Loucy (cell line): ENCODE results near the gene CERK.

ENCODE experiments used
- H2AFZ ChIP-seq: fragments of 200-600 bp; sonication (generic); 2 replicates; pipeline ENCODE4 v1.6.0; 2016; ENCODE audit warnings: antibody characterized with exemption, mild to moderate bottlenecking, low read length, moderate library complexity
- H3F3A ChIP-seq: fragments of 200-600 bp; 2 replicates; pipeline ENCODE4 v1.6.0; 2016; ENCODE audit warnings: antibody characterized with exemption, low read depth, mild to moderate bottlenecking
- H3K27me3 ChIP-seq: fragments of 200-600 bp; sonication (generic); 2 replicates; pipeline ENCODE4 v1.6.1; 2014; ENCODE audit warnings: low read length, mild to moderate bottlenecking; ENCODE audit not compliant: insufficient read depth, poor library complexity, severe bottlenecking
- H3K36me3 ChIP-seq: fragments of 200-600 bp; sonication (generic); 2 replicates; pipeline ENCODE4 v1.6.1; 2016; ENCODE audit warnings: low read length; ENCODE audit not compliant: insufficient read depth
- H3K4me1 ChIP-seq: fragments of 200-600 bp; sonication (generic); 2 replicates; pipeline ENCODE4 v1.5.1; 2014; ENCODE audit warnings: low read length, mild to moderate bottlenecking; ENCODE audit not compliant: insufficient read depth, poor library complexity, severe bottlenecking
- H3K4me2 ChIP-seq: fragments of 200-600 bp; sonication (generic); 2 replicates; pipeline ENCODE4 v1.6.0; 2014; ENCODE audit warnings: antibody characterized with exemption, low read length, low read depth, mild to moderate bottlenecking; ENCODE audit not compliant: poor library complexity, severe bottlenecking
- H3K4me3 ChIP-seq: fragments of 200-600 bp; sonication (generic); 2 replicates; pipeline ENCODE4 v1.5.1; 2014; ENCODE audit warnings: low read length, mild to moderate bottlenecking, mixed read lengths; ENCODE audit not compliant: poor library complexity, severe bottlenecking
- H3K79me2 ChIP-seq: fragments of 200-600 bp; sonication (generic); 2 replicates; pipeline ENCODE4 v1.6.1; 2014; ENCODE audit warnings: low read length; ENCODE audit not compliant: insufficient read depth
- H3K9ac ChIP-seq: fragments of 200-600 bp; sonication (generic); 2 replicates; pipeline ENCODE4 v1.6.0; 2014; ENCODE audit warnings: mild to moderate bottlenecking, low read depth, low read length, moderate library complexity; ENCODE audit not compliant: poor library complexity, severe bottlenecking
- H3K9me2 ChIP-seq: fragments of 200-600 bp; sonication (generic); replicated peaks from 2 replicates; pipeline ENCODE4 v1.6.1; 2016; ENCODE audit warnings: low read depth, low read length, mixed read lengths
- H3K9me3 ChIP-seq: fragments of 200-600 bp; sonication (generic); 2 replicates; pipeline ENCODE4 v1.6.1; 2014; ENCODE audit warnings: mild to moderate bottlenecking, antibody characterized with exemption, low read length, low read depth; ENCODE audit not compliant: insufficient read depth
- H4K20me1 ChIP-seq: fragments of 200-600 bp; sonication (generic); 2 replicates; pipeline ENCODE4 v1.6.0; 2014; ENCODE audit warnings: antibody characterized with exemption, low read length, mild to moderate bottlenecking; ENCODE audit not compliant: insufficient read depth, poor library complexity, severe bottlenecking
- EZH2phosphoT487 ChIP-seq: fragments of 200-600 bp; IDR thresholded peaks from 2 replicates; pipeline ENCODE4 v1.6.1; 2018; ENCODE audit warnings: antibody characterized with exemption, mild to moderate bottlenecking, moderate library complexity, borderline replicate concordance
- TF ChIP-seq, protein P1 (sequence below): fragments of 200-600 bp; sonication (generic); conservative IDR thresholded peaks from 2 replicates; pipeline ENCODE4 v1.5.1; 2014; ENCODE audit warnings: mild to moderate bottlenecking, antibody characterized with exemption, low read length

Gene CERK

DNA sequence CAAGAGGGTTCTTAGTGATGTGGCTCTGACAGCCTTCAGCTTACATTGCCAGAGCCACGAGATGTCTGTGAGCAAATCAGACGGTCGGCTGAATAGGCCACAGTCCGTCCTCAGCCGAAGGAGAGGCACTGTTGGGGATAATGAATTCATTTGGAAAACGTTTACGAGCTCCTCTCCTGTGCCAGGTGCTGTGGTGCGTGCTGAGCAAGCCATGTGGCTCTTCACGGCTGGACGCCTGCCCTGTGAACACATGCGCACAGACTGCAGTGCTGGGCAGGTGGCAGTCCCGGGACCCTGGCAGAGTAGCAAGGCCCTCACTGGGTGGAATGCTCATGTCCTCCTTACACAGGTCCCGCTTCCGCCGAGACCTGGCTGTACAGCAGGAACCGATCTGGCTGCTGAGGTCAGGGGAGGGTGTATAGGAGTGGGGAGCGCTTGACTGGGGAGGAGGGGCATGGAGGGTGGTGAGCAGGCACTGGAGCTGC lies 31.2 kb upstream of the CERK start:
- no peaks in the 10 kb centered on the region for H3K36me3 ChIP-seq
- TF ChIP-seq, protein P1, sequence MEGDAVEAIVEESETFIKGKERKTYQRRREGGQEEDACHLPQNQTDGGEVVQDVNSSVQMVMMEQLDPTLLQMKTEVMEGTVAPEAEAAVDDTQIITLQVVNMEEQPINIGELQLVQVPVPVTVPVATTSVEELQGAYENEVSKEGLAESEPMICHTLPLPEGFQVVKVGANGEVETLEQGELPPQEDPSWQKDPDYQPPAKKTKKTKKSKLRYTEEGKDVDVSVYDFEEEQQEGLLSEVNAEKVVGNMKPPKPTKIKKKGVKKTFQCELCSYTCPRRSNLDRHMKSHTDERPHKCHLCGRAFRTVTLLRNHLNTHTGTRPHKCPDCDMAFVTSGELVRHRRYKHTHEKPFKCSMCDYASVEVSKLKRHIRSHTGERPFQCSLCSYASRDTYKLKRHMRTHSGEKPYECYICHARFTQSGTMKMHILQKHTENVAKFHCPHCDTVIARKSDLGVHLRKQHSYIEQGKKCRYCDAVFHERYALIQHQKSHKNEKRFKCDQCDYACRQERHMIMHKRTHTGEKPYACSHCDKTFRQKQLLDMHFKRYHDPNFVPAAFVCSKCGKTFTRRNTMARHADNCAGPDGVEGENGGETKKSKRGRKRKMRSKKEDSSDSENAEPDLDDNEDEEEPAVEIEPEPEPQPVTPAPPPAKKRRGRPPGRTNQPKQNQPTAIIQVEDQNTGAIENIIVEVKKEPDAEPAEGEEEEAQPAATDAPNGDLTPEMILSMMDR = no peak
- no peak for TF ChIP-seq EZH2phosphoT487
- H3K4me2 ChIP-seq = no peak overlapping the region
- no peak overlapping the region for H2AFZ ChIP-seq
- H3K9me2 ChIP-seq = no peaks in the 10 kb centered on the region
- H3K79me2 ChIP-seq = peaks cover 75% of the 10 kb centered on the region
- H3K4me3 ChIP-seq = no peak overlapping the region
- H3K9me3 ChIP-seq = no peaks in the 10 kb centered on the region
- H3K4me1 ChIP-seq = peaks cover 9% of the 10 kb centered on the region
- no peaks in the 10 kb centered on the region for H3F3A ChIP-seq
- H3K27me3 ChIP-seq = no peaks in the 10 kb centered on the region
- H4K20me1 ChIP-seq = peaks cover 12% of the 10 kb centered on the region
- H3K9ac ChIP-seq = no peak overlapping the region

DNA sequence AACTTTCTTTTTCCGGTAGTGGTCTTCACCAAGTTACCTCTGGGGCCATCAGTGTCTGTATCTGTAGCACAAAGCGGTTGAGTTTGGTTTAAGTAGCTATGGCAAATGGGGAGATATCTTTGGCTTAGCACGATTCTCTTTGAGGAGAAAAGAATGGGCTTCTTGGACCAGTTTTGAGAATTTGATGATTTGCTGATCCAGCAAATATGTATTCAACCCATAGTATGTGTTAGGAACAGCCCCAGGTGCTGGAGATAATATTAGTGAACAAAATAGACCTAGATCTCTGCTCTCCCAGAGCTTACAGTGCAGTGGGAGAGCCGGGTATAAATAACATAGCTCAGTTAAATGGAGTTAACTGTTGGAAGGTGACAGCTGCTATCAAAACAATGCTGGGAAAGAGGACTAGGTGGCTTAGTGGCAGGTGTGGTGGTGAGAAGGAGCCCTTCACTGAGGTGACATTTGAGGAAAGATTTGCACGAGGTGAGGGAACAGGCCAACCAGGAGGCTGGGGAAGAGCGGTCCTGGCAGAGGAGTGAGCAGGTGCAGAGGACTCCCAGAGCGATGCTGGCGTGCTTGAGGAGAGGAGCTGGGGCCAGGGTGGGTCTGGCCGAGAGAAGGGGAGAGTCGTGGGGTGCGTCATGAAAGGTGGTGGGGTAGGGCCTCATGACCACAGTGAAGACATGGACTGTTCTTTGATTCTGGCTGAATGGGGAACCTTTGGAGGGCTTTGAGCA lies 29.4 kb upstream of the CERK start:
- peaks cover 19% of the 10 kb centered on the region for H3K4me1 ChIP-seq
- H3F3A ChIP-seq = no peaks in the 10 kb centered on the region
- no peaks in the 10 kb centered on the region for H3K9me2 ChIP-seq
- TF ChIP-seq EZH2phosphoT487 = no peak
- TF ChIP-seq, protein P1 = no peak
- no peaks in the 10 kb centered on the region for H3K36me3 ChIP-seq
- H4K20me1 ChIP-seq = peaks cover 21% of the 10 kb centered on the region
- H3K4me2 ChIP-seq = peak overlapping the region; percentile 33
- H3K9ac ChIP-seq = peak overlapping the region; percentile 5
- H3K9me3 ChIP-seq = no peaks in the 10 kb centered on the region
- H3K79me2 ChIP-seq = peaks cover 76% of the 10 kb centered on the region
- H3K4me3 ChIP-seq = no peak overlapping the region
- H2AFZ ChIP-seq = no peak overlapping the region
- no peaks in the 10 kb centered on the region for H3K27me3 ChIP-seq

DNA sequence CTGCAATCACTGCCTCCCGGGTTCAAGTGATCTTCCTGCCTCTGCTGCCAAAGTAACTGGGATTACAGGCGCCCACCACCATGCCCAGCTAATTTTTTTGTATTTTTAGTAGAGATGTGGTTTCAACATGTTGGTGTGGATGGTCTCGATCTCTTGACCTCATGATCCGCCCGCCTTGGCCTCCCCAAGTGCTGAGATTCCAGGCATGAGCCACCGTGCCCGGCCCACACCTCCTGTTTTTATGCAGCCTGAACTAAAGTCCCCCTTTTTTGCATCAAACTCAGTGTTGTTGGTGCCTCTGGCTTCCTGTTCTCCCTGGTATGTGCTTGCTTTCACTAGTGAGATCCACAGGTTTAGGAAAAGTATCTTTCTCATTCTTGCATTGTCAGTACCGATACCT lies 28.6 kb upstream of the CERK start:
- H3K9me3 ChIP-seq = no peaks in the 10 kb centered on the region
- peaks cover 20% of the 10 kb centered on the region for H3K4me1 ChIP-seq
- H3K27me3 ChIP-seq = no peaks in the 10 kb centered on the region
- H3K4me3 ChIP-seq = no peak overlapping the region
- H3K4me2 ChIP-seq = peak overlapping the region; percentile 33
- H3F3A ChIP-seq = no peaks in the 10 kb centered on the region
- H3K9me2 ChIP-seq = no peaks in the 10 kb centered on the region
- peaks cover 82% of the 10 kb centered on the region for H3K79me2 ChIP-seq
- H3K36me3 ChIP-seq = no peaks in the 10 kb centered on the region
- TF ChIP-seq, protein P1 = no peak
- no peak for TF ChIP-seq EZH2phosphoT487
- H4K20me1 ChIP-seq = peaks cover 21% of the 10 kb centered on the region
- peak overlapping the region; percentile 5 for H3K9ac ChIP-seq
- no peak overlapping the region for H2AFZ ChIP-seq
